Spinal cord (tissue), 10 donors: ENCODE results near the gene GARIN5B. TPM values are rescaled to one million over a fixed set of nuclear protein-coding genes. Genes with fewer than 3 reads are reported as not detected.

Source experiments
- DNase-seq, 6 donors: peaks; one replicate each; pipeline versions ENCODE4 v3.0.0 to v3.0.0-alpha.2; 2013 to 2015; ENCODE audit warnings: low spot score in 6 of 6, low read depth in 4 of 6
- H3K27ac ChIP-seq: one replicate; pipeline ENCODE4 v1.5.1; 2013; ENCODE audit warnings: low read depth, low read length, control low read depth
- H3K27me3 ChIP-seq: one replicate; pipeline ENCODE4 v1.6.1; 2013; ENCODE audit warnings: low read length; ENCODE audit not compliant: control insufficient read depth, insufficient read depth
- H3K36me3 ChIP-seq: one replicate; pipeline ENCODE4 v1.6.1; 2013; ENCODE audit warnings: low read length; ENCODE audit not compliant: control insufficient read depth, insufficient read depth
- H3K4me1 ChIP-seq: one replicate; pipeline ENCODE4 v1.6.1; 2013; ENCODE audit warnings: low read length; ENCODE audit not compliant: control insufficient read depth, insufficient read depth
- H3K4me3 ChIP-seq: one replicate; pipeline ENCODE4 v1.5.1; 2013; ENCODE audit warnings: low read depth, low read length, control low read depth
- H3K9me3 ChIP-seq: one replicate; pipeline ENCODE4 v1.6.1; 2013; ENCODE audit warnings: low read length; ENCODE audit not compliant: control insufficient read depth, insufficient read depth
- WGBS: methylation state at CpG from one replicate; pipeline ENCODE4 v1.1.5; 2013; ENCODE audit warnings: missing lambda C conversion rate; ENCODE audit not compliant: insufficient coverage; 5-methylcytosine and 5-hydroxymethylcytosine counted together
- polyA plus RNA-seq, 2 donors: library from polyadenylated mRNA; unstranded; fragments of 120-200 nt; gene quantifications; one replicate each; pipeline ENCODE4 v1.2.1, GENCODE V29; 2013; ENCODE audit not compliant: insufficient read length in 2 of 2
- total RNA-seq, 2 donors: library from RNA; depleted of rRNA in 1 of 2; stranded (reverse); fragments of 120-200 nt in 1 of 2; fragments of >200 nt in 1 of 2; gene quantifications; one replicate each; pipeline versions ENCODE4 v1.2.3 to v1.2.4, GENCODE V29; 2013 to 2014
- donor health status: healthy.

Gene GARIN5B
- total and polyA plus RNA-seq, 4 donors, result 0.14 to 0.43 TPM; not detected in 2

DNA sequence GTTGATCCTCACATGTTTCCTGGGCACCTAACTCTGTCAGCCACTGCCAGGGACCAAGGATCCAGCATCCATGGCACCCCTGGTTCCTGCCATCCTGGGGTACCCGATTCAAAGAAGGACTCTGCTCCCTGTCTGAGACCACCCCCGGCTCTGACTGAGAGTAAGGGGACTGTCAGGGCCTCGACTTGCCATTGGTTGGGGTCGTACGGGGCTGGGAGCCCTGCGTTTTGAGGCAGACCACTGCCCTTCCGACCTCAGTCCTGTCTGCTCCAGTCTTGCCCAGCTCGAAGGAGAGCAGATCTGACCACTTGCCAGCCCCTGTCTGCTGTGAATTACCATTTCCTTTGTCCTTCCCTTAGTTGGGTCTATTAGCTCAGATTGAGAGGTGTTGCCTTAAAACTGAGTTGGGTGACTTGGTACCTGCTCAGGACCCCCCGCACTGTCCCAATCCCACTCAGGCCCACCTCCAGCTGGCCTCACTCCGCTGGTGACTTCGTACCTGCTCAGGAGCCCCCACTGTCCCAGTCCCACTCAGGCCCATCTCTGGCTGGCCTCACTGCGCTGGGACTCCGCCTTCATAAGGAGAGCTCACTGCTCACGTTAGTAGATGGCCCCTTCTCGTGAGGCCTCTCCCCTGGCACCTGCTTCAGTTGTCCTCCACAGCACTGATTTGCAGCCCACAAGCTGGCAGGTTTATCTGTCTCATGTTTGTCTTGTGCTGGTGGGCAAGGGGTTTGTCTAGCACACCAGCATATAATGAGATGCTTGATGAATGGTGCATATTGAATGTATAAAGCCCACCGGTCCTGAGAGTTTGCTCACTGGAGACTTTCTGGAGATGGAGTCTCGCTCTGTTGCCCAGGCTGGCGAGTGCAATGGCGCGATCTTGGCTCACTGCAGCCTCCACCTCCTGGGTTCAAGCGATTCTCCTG is 26.6 kb upstream of the GARIN5B start:
- no peak for DNase-seq
- no peak overlapping the region for H3K27ac ChIP-seq
- H3K4me1 ChIP-seq, result peaks cover 50% of the 10 kb centered on the region
- no peaks in the 10 kb centered on the region for H3K27me3 ChIP-seq
- no peaks in the 10 kb centered on the region for H3K9me3 ChIP-seq
- H3K36me3 ChIP-seq, result peaks cover 66% of the 10 kb centered on the region
- no peak overlapping the region for H3K4me3 ChIP-seq
- WGBS, result 87% methylated on average over 19 of the region's 21 CpGs

- Histone ChIP-seq H3K9me3 (no peaks in the 10 kb centered on the region), H3K27ac (no peak overlapping the region), H3K4me3 (no peak overlapping the region), H3K36me3 (peaks cover 63% of the 10 kb centered on the region), H3K27me3 (no peaks in the 10 kb centered on the region), H3K4me1 (peaks cover 61% of the 10 kb centered on the region)
- no peak for DNase-seq
- 88% methylated on average over 14 of the region's 24 CpGs for WGBS
Observed at GRCh38 chr19:55387736-55388497, 24.9 kb upstream of the GARIN5B start.

- H3K36me3 ChIP-seq, result peaks cover 50% of the 10 kb centered on the region
- 5% methylated on average over 33 of the region's 33 CpGs for WGBS
- H3K27me3 ChIP-seq, result no peaks in the 10 kb centered on the region
- peaks cover 64% of the 10 kb centered on the region for H3K4me1 ChIP-seq
- peak overlapping the region; percentile 96 for H3K4me3 ChIP-seq
- no peaks in the 10 kb centered on the region for H3K9me3 ChIP-seq
- DNase-seq, result no peak
- peak overlapping the region; percentile 94 for H3K27ac ChIP-seq
Observed at GRCh38 chr19:55386493-55386971, 23.5 kb upstream of the GARIN5B start.

GRCh38 chr19:55385724-55386492 is 22.8 kb upstream of the GARIN5B start, which contains the start of gene RPL28:
Gene RPL28, plus strand, starts transcription at chr19:55385932. Its CDS starts 426 bp downstream, at chr19:55386358.
- 0% methylated on average over 68 of the region's 68 CpGs for WGBS
- Histone ChIP-seq H3K9me3 (no peaks in the 10 kb centered on the region), H3K4me1 (peaks cover 59% of the 10 kb centered on the region), H3K27ac (peak within 1 kb of the TSS; percentile 94), H3K4me3 (peak within 1 kb of the TSS; percentile 96), H3K36me3 (peaks cover 44% of the 10 kb centered on the region), H3K27me3 (no peaks in the 10 kb centered on the region)
- DNase-seq, result peak; percentile 99 to 100 (median 100)

DNA sequence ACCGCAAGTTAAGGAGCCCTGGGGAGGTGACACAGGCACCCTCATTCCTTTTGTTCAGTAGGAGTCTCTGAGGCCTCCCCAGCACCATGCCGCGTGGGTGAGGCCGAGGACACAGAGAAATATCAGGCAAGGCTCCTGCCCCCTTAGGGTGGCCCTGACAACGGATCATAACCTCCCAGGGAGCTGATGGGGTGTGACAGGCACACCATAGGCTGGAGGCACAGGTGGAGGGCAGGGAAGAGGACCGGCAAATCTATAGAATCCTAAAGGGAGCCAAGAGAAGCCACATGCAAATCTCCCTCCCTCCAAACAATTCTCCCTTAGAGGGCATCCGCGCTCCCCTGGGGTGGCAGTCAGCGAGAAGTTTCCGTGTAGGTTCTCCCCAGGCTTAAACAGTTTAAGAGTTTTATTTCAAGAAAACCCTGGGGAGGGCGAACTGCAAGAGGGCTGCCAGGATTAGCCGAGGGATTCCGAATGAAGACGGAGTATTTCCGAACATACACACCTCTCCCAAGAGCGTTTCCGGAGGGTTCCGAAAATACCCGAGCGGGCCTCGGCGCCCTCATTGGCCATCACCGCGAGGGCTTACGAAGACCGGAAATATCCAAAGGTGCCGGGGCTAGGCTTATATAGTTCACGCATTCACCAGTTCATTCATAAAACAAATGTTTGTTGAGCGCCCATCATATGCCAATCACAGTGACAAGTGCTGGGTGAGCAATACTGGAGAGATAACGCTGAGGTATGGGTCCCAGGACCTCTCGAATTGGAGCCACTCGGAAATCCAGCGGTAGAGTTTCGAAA is 22.1 kb upstream of the GARIN5B start:
- WGBS, result 4% methylated on average over 27 of the region's 34 CpGs
- Histone ChIP-seq H3K4me3 (peak overlapping the region; percentile 96), H3K27me3 (no peaks in the 10 kb centered on the region), H3K27ac (peak overlapping the region; percentile 94), H3K9me3 (no peaks in the 10 kb centered on the region), H3K4me1 (peaks cover 59% of the 10 kb centered on the region), H3K36me3 (peaks cover 38% of the 10 kb centered on the region)
- peak; percentile 97 to 99 (median 98) for DNase-seq

- WGBS, result 18% methylated on average over 71 of the region's 72 CpGs
- H3K27ac ChIP-seq, result peak within 1 kb of the TSS; percentile 94
- peak in 2 of 6 donors; percentile 43 to 47 for DNase-seq
Observed at GRCh38 chr19:55384131-55384919, 21.3 kb upstream of the GARIN5B start, which contains the start of gene TMEM238. Gene TMEM238, minus strand, starts transcription at chr19:55384292. Its CDS starts 33 bp downstream, at chr19:55384259.

GRCh38 chr19:55383279-55384130 is 20.4 kb upstream of the GARIN5B start:
- Histone ChIP-seq H3K27ac (peak overlapping the region; percentile 57), H3K27me3 (no peaks in the 10 kb centered on the region), H3K4me1 (peaks cover 43% of the 10 kb centered on the region), H3K36me3 (peaks cover 22% of the 10 kb centered on the region), H3K9me3 (no peaks in the 10 kb centered on the region), H3K4me3 (peak overlapping the region; percentile 27)
- DNase-seq, result peak in 2 of 6 donors; percentile 82 to 83
- WGBS, result 3% methylated on average over 88 of the region's 88 CpGs

More at GRCh38 chr19:55384131-55384919, 21.3 kb upstream of the GARIN5B start, which contains the start of gene TMEM238:
- Histone ChIP-seq H3K36me3 (peaks cover 30% of the 10 kb centered on the region), H3K27me3 (no peaks in the 10 kb centered on the region), H3K4me3 (peak within 1 kb of the TSS; percentile 96), H3K4me1 (peaks cover 51% of the 10 kb centered on the region), H3K9me3 (no peaks in the 10 kb centered on the region)
